Measurements from ENCODE around the gene CDH6.

CDH6 gene

DNA sequence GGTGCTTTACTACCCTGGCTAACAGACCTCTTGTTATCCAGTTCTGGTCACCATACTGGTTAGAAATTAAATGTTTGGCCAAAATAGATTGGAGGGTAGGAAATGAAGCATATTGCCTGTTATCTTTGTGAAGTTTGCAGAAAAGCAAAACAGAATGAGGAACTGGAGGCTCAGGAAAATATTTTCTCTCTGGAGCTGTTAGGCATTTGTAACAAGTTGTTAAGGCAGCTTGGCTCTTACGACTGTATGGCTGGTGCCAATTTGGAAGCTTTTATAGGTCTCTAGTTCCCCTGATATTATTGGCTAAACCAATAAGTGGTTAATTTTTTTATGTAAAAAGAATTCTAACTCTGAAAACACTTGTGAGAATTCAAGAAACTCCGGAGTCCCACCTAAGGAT is 35.8 kb downstream of the CDH6 start:
- Histone ChIP-seq H3K36me3 (ENCODE audit: insufficient read depth, low read depth, low read length) (no peaks in the 10 kb centered on the region), H3K9me3 (ENCODE audit: insufficient read depth, low read depth, low read length) (no peaks in the 10 kb centered on the region), H3K27me3 (ENCODE audit: insufficient read depth, low read length) (no peaks in the 10 kb centered on the region), H3K9ac (ENCODE audit: low read depth, low read length) (no peak overlapping the region), H3K4me3 (ENCODE audit: low read length) (no peak overlapping the region), H3K4me1 (ENCODE audit: insufficient read depth, low read length) (no peaks in the 10 kb centered on the region), H3K27ac (ENCODE audit: low read length) (no peak overlapping the region)

DNA sequence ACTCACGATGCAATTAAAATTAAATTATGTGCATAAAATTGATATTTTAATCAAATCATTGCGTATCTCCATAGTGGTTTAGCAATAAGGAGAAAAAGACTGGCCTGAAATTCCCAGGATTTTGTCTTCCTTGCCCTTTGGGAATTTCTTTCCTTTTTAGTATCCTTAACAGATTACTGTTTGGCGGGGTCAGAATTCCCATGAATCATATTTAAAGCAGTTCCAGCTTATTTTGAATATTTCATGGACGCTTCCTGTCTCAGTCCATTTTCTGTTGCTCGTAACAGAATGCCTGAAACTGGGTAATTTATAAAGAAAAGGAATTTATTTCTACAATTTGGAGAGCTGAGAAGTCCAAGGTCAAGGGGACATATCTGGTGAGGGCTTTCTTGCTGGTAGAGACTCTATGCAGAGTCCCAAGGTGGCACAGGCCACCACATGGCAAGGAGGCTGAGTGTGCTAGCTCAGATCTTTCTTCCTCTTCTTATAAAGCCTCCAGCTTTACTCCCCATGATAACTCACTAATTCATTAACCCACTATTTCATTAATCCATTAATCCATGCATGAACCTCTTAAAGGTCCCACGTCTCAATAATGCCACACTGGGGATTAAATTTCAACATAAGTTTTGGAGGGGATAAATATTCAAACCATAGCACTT is 37.8 kb downstream of the CDH6 start:
- Histone ChIP-seq H3K9me3 (ENCODE audit: insufficient read depth, low read depth, low read length) (no peaks in the 10 kb centered on the region), H3K27ac (ENCODE audit: low read length) (no peak overlapping the region), H3K36me3 (ENCODE audit: insufficient read depth, low read depth, low read length) (no peaks in the 10 kb centered on the region), H3K9ac (ENCODE audit: low read depth, low read length) (no peak overlapping the region), H3K4me3 (ENCODE audit: low read length) (no peak overlapping the region), H3K4me1 (ENCODE audit: insufficient read depth, low read length) (no peaks in the 10 kb centered on the region), H3K27me3 (ENCODE audit: insufficient read depth, low read length) (no peaks in the 10 kb centered on the region)

- no peaks in the 10 kb centered on the region for H3K9me3 ChIP-seq (ENCODE audit: insufficient read depth, low read depth, low read length)
- H3K27ac ChIP-seq (ENCODE audit: low read length) = no peak overlapping the region
- no peak overlapping the region for H3K9ac ChIP-seq (ENCODE audit: low read depth, low read length)
- H3K36me3 ChIP-seq (ENCODE audit: insufficient read depth, low read depth, low read length) = no peaks in the 10 kb centered on the region
- H3K4me3 ChIP-seq (ENCODE audit: low read length) = no peak overlapping the region
- no peaks in the 10 kb centered on the region for H3K27me3 ChIP-seq (ENCODE audit: insufficient read depth, low read length)
- no peaks in the 10 kb centered on the region for H3K4me1 ChIP-seq (ENCODE audit: insufficient read depth, low read length)
Measured at GRCh38 chr5:31232273-31232888, 38.9 kb downstream of the CDH6 start.

DNA sequence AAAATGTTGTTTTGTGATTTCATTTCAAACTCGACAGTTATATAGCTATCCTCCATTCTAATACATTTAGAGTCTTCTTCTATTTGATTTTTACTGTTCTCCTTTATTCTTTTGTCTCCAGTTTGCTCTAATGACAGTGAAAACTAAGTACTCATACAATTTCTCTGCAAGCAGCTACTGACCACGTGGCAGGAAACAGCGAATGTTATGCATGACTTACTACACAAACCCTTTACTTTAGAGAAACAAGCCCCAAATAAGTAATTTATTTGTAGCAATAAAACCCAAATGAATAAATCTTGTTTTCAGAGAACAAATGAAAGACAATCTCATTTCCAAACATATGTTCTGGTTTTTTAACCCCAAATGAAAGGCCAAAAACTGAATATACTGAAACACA is 41.9 kb downstream of the CDH6 start:
- H3K4me1 ChIP-seq (ENCODE audit: insufficient read depth, low read length) = no peaks in the 10 kb centered on the region
- no peak overlapping the region for H3K4me3 ChIP-seq (ENCODE audit: low read length)
- H3K27me3 ChIP-seq (ENCODE audit: insufficient read depth, low read length) = no peaks in the 10 kb centered on the region
- H3K27ac ChIP-seq (ENCODE audit: low read length) = no peak overlapping the region
- H3K36me3 ChIP-seq (ENCODE audit: insufficient read depth, low read depth, low read length) = no peaks in the 10 kb centered on the region
- no peaks in the 10 kb centered on the region for H3K9me3 ChIP-seq (ENCODE audit: insufficient read depth, low read depth, low read length)
- no peak overlapping the region for H3K9ac ChIP-seq (ENCODE audit: low read depth, low read length)

DNA sequence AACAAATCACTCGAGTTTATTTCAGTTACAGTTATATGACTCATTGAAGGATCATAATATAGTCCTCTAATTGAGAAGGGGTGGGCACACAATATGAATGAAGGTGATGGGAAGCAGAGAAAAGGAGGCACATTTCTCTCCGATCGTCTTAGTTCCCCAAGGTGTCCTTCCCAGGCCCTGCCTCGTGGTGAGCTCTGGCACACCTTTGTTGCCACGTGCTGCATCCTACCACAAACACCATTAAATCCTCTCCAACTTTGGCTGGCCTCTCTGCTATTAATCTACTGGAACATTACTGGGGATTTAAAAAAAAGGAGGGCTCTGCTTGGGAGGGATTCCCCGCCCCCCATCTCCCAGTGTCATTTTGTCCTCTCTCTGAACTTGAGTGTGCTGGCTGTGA is 42.9 kb downstream of the CDH6 start:
- H3K36me3 ChIP-seq (ENCODE audit: insufficient read depth, low read depth, low read length) = no peaks in the 10 kb centered on the region
- H3K9me3 ChIP-seq (ENCODE audit: insufficient read depth, low read depth, low read length) = no peaks in the 10 kb centered on the region
- no peak overlapping the region for H3K4me3 ChIP-seq (ENCODE audit: low read length)
- H3K4me1 ChIP-seq (ENCODE audit: insufficient read depth, low read length) = no peaks in the 10 kb centered on the region
- H3K9ac ChIP-seq (ENCODE audit: low read depth, low read length) = no peak overlapping the region
- H3K27me3 ChIP-seq (ENCODE audit: insufficient read depth, low read length) = no peaks in the 10 kb centered on the region
- no peak overlapping the region for H3K27ac ChIP-seq (ENCODE audit: low read length)

- no peaks in the 10 kb centered on the region for H3K4me1 ChIP-seq (ENCODE audit: insufficient read depth, low read length)
- no peak overlapping the region for H3K9ac ChIP-seq (ENCODE audit: low read depth, low read length)
- no peaks in the 10 kb centered on the region for H3K9me3 ChIP-seq (ENCODE audit: insufficient read depth, low read depth, low read length)
- H3K36me3 ChIP-seq (ENCODE audit: insufficient read depth, low read depth, low read length) = no peaks in the 10 kb centered on the region
- H3K27me3 ChIP-seq (ENCODE audit: insufficient read depth, low read length) = no peaks in the 10 kb centered on the region
- no peak overlapping the region for H3K4me3 ChIP-seq (ENCODE audit: low read length)
- no peak overlapping the region for H3K27ac ChIP-seq (ENCODE audit: low read length)
Measured at GRCh38 chr5:31237174-31237573, 43.7 kb downstream of the CDH6 start.

DNA sequence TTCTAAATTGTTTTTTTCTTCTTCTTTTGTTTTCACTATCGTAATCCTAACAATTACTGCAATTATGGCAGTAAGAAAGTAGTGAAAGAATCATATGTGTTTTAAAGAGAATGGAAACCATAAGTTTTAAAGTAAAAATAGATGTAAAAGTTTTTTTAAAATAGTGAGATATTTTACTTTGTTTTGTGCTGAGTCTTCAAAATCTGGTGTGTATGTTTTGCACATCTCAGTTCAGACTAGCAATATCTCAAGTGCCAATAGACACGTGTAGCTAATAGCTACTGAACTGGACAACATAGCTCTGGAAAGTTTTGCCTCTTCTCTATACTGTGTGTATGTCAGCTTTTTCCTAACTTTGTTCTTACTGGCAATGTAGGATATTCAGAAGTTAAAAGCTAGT is 45.0 kb downstream of the CDH6 start:
- H3K27ac ChIP-seq (ENCODE audit: low read length) = no peak overlapping the region
- no peaks in the 10 kb centered on the region for H3K36me3 ChIP-seq (ENCODE audit: insufficient read depth, low read depth, low read length)
- H3K4me1 ChIP-seq (ENCODE audit: insufficient read depth, low read length) = no peaks in the 10 kb centered on the region
- H3K9ac ChIP-seq (ENCODE audit: low read depth, low read length) = no peak overlapping the region
- no peaks in the 10 kb centered on the region for H3K9me3 ChIP-seq (ENCODE audit: insufficient read depth, low read depth, low read length)
- no peak overlapping the region for H3K4me3 ChIP-seq (ENCODE audit: low read length)
- no peaks in the 10 kb centered on the region for H3K27me3 ChIP-seq (ENCODE audit: insufficient read depth, low read length)

DNA sequence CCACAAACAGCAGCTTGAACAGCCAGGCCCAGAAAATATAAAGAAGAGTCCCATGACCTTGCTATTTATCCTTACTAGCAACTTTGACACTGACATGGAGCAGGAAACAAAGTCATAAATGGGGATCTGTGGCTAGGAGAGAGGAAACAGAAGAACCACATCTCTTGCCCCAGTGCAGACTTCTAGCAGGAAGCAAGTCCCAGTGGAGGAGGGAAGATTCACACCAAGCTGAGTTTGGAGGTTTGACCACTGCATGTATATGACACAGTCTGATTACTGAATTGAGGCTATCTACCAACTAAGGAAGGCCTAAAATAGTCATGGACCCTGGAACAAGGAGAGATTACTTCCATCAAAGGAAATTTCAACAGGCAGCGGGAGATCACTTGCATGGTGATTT is 51.4 kb downstream of the CDH6 start:
- no peaks in the 10 kb centered on the region for H3K27me3 ChIP-seq (ENCODE audit: insufficient read depth, low read length)

GRCh38 chr5:31247381-31247780 is 53.9 kb downstream of the CDH6 start:
- Histone ChIP-seq H3K4me3 (ENCODE audit: low read length) (no peak overlapping the region), H3K27me3 (ENCODE audit: insufficient read depth, low read length) (no peaks in the 10 kb centered on the region), H3K9ac (ENCODE audit: low read depth, low read length) (no peak overlapping the region), H3K27ac (ENCODE audit: low read length) (no peak overlapping the region), H3K9me3 (ENCODE audit: insufficient read depth, low read depth, low read length) (no peaks in the 10 kb centered on the region), H3K36me3 (ENCODE audit: insufficient read depth, low read depth, low read length) (no peaks in the 10 kb centered on the region), H3K4me1 (ENCODE audit: insufficient read depth, low read length) (no peaks in the 10 kb centered on the region)

More for the DNA sequence above, 51.4 kb downstream of the CDH6 start:
- H3K4me3 ChIP-seq (ENCODE audit: low read length) = no peak overlapping the region
- H3K36me3 ChIP-seq (ENCODE audit: insufficient read depth, low read depth, low read length) = no peaks in the 10 kb centered on the region
- H3K27ac ChIP-seq (ENCODE audit: low read length) = no peak overlapping the region
- no peak overlapping the region for H3K9ac ChIP-seq (ENCODE audit: low read depth, low read length)
- no peaks in the 10 kb centered on the region for H3K9me3 ChIP-seq (ENCODE audit: insufficient read depth, low read depth, low read length)
- H3K4me1 ChIP-seq (ENCODE audit: insufficient read depth, low read length) = no peaks in the 10 kb centered on the region

- Histone ChIP-seq H3K27ac (ENCODE audit: low read length) (no peak overlapping the region), H3K27me3 (ENCODE audit: insufficient read depth, low read length) (no peaks in the 10 kb centered on the region), H3K9ac (ENCODE audit: low read depth, low read length) (no peak overlapping the region), H3K4me3 (ENCODE audit: low read length) (no peak overlapping the region), H3K36me3 (ENCODE audit: insufficient read depth, low read depth, low read length) (no peaks in the 10 kb centered on the region), H3K4me1 (ENCODE audit: insufficient read depth, low read length) (no peaks in the 10 kb centered on the region), H3K9me3 (ENCODE audit: insufficient read depth, low read depth, low read length) (no peaks in the 10 kb centered on the region; the same call in 1 of the 2 replicates)
Measured at GRCh38 chr5:31250201-31250600, 56.7 kb downstream of the CDH6 start.

GRCh38 chr5:31251032-31251431 is 57.5 kb downstream of the CDH6 start:
- no peak overlapping the region for H3K4me3 ChIP-seq (ENCODE audit: low read length)
- H3K9me3 ChIP-seq (ENCODE audit: insufficient read depth, low read depth, low read length) = no peaks in the 10 kb centered on the region; the same call in 1 of the 2 replicates
- H3K36me3 ChIP-seq (ENCODE audit: insufficient read depth, low read depth, low read length) = no peaks in the 10 kb centered on the region
- H3K9ac ChIP-seq (ENCODE audit: low read depth, low read length) = no peak overlapping the region
- no peaks in the 10 kb centered on the region for H3K4me1 ChIP-seq (ENCODE audit: insufficient read depth, low read length)
- no peak overlapping the region for H3K27ac ChIP-seq (ENCODE audit: low read length)
- no peaks in the 10 kb centered on the region for H3K27me3 ChIP-seq (ENCODE audit: insufficient read depth, low read length)

DNA sequence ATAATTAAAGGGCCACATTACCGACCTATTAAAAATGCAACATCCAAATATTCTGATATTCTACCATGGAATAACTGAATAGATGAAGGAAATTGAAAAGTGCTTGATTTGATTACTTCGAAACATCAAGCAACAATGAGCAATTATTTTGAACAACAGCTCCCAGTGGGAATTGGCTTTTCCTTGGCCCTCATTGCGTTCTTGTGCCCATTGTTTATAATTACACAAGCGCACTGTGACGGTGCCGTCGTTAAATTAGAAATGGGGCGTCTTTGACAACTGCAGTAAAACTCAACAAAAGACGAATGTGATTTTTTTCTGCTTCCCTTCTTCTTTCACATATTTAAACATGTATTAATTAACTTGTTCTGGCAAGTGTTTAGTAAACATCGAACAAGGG is 61.6 kb downstream of the CDH6 start:
- H3K36me3 ChIP-seq (ENCODE audit: insufficient read depth, low read depth, low read length) = no peaks in the 10 kb centered on the region
- H3K9me3 ChIP-seq (ENCODE audit: insufficient read depth, low read depth, low read length) = no peaks in the 10 kb centered on the region; the same call in 1 of the 2 replicates
- H3K4me3 ChIP-seq (ENCODE audit: low read length) = no peak overlapping the region
- no peaks in the 10 kb centered on the region for H3K4me1 ChIP-seq (ENCODE audit: insufficient read depth, low read length)
- H3K27ac ChIP-seq (ENCODE audit: low read length) = no peak overlapping the region
- no peaks in the 10 kb centered on the region for H3K27me3 ChIP-seq (ENCODE audit: insufficient read depth, low read length)
- no peak overlapping the region for H3K9ac ChIP-seq (ENCODE audit: low read depth, low read length)
